Endothelial cell of umbilical vein (primary cell): ENCODE measurements around the gene PRDM13. TPM values are rescaled to one million over a fixed set of nuclear protein-coding genes. Genes with fewer than 3 reads are reported as not detected.

Source experiments
- BruUV-seq: library from RNA; stranded (reverse); fragments of 400-500 nt; replicated peaks from 2 replicates; lab custom pipeline; 2021; lab: Mats Ljungman, UMichigan
- CTCF ChIA-PET: fragments of 300-600, 350-600 bp; sonication (Branson Sonifier 250); formaldehyde crosslinking; loops from one replicate; lab custom pipeline; 2021; ENCODE audit warnings: antibody characterized with exemption, inconsistent platforms; lab: Charles Lee
- POLR2A ChIA-PET: fragments of 300-600, 350-600 bp; sonication (Branson Sonifier 250); formaldehyde crosslinking; loops from one replicate; lab custom pipeline; 2021; ENCODE audit warnings: antibody characterized with exemption, inconsistent platforms; lab: Charles Lee
- DNase-seq: peaks from one replicate; pipeline ENCODE4 v3.0.0-alpha.2; 2011; ENCODE audit warnings: low read depth, low spot score
- FAIRE-seq: peaks from 2 replicates; lab custom pipeline; 2011; peaks lifted over from hg19 to GRCh38; lab: Jason Lieb, UNC
- H2AFZ ChIP-seq: 2 replicates; pipeline ENCODE4 v1.6.0; 2012; ENCODE audit warnings: low read depth, low read length, control low read depth, inconsistent platforms
- H3K27ac ChIP-seq: 2 replicates; pipeline ENCODE4 v1.5.1; 2011; ENCODE audit warnings: low read depth, mild to moderate bottlenecking, control low read depth, low read length, moderate library complexity; ENCODE audit not compliant: insufficient read depth
- H3K27me3 ChIP-seq, 2 experiments: 2 replicates each; pipeline versions ENCODE4 v1.6.0 to v1.6.1; 2011; ENCODE audit warnings: low read length in 2 of 2, mixed read lengths in 1 of 2; ENCODE audit not compliant: control insufficient read depth in 2 of 2, insufficient read depth in 2 of 2
- H3K36me3 ChIP-seq, 2 experiments: 2 replicates in 1 of 2; 3 replicates in 1 of 2; pipeline ENCODE4 v1.5.1; 2011; ENCODE audit warnings: low read length in 2 of 2, mild to moderate bottlenecking in 1 of 2, moderate library complexity in 1 of 2; ENCODE audit not compliant: control insufficient read depth in 2 of 2, insufficient read depth in 2 of 2; ENCODE audit errors: extremely low read depth in 1 of 2
- H3K4me1 ChIP-seq: 3 replicates; pipeline ENCODE4 v1.5.1; 2011; ENCODE audit warnings: mild to moderate bottlenecking, low read length; ENCODE audit not compliant: control insufficient read depth, insufficient read depth; ENCODE audit errors: extremely low read depth
- H3K4me2 ChIP-seq: 2 replicates; pipeline ENCODE4 v1.6.1; 2011; ENCODE audit warnings: low read length, control low read depth, mixed read lengths; ENCODE audit not compliant: insufficient read depth
- H3K4me3 ChIP-seq, 3 experiments: fragments of 200-600 bp in 1 of 3; sonication (generic), shearing (Covaris generic) in 1 of 3; replicated peaks in 1 of 3; 2 replicates each; pipeline ENCODE4 v1.5.1; 2011 to 2016; ENCODE audit warnings: control low read depth in 3 of 3, low read length in 3 of 3, mild to moderate bottlenecking in 2 of 3, inconsistent platforms in 1 of 3, low read depth in 1 of 3, moderate library complexity in 1 of 3; ENCODE audit not compliant: insufficient read depth in 1 of 3
- H3K79me2 ChIP-seq: 2 replicates; pipeline ENCODE4 v1.6.0; 2012; ENCODE audit warnings: low read length, inconsistent platforms; ENCODE audit not compliant: control insufficient read depth, insufficient read depth
- H3K9ac ChIP-seq: replicated peaks from 2 replicates; pipeline ENCODE3; 2011; ENCODE audit warnings: low read length, control low read depth; ENCODE audit not compliant: insufficient read depth; ENCODE audit errors: extremely low read depth
- H3K9me1 ChIP-seq: replicated peaks from 3 replicates; pipeline ENCODE4 v1.6.0; 2011; ENCODE audit warnings: mild to moderate bottlenecking, low read length; ENCODE audit not compliant: control insufficient read depth, insufficient read depth; ENCODE audit errors: extremely low read depth
- H3K9me3 ChIP-seq: replicated peaks from 2 replicates; pipeline ENCODE4 v1.5.1; 2012; ENCODE audit warnings: low read length, inconsistent platforms; ENCODE audit not compliant: control insufficient read depth, insufficient read depth
- H4K20me1 ChIP-seq: replicated peaks from 2 replicates; pipeline ENCODE3; 2011; ENCODE audit warnings: mild to moderate bottlenecking, low read length; ENCODE audit not compliant: control insufficient read depth, insufficient read depth; ENCODE audit errors: extremely low read depth
- CTCF ChIP-seq, 2 donors: IDR thresholded peaks; 1 replicate in 1 of 2; 2 replicates in 1 of 2; pipeline ENCODE4 v1.5.1; 2011; ENCODE audit warnings: low read length in 2 of 2, mild to moderate bottlenecking in 2 of 2, moderate library complexity in 2 of 2, control low read depth in 1 of 2, inconsistent platforms in 1 of 2, low read depth in 1 of 2; ENCODE audit not compliant: insufficient read depth in 1 of 2; ENCODE audit errors: extremely low read depth in 1 of 2
- EZH2 ChIP-seq: IDR thresholded peaks from 2 replicates; pipeline ENCODE4 v1.6.1; 2012; ENCODE audit warnings: borderline replicate concordance, low read depth, mild to moderate bottlenecking, moderate library complexity, low read length, inconsistent platforms; ENCODE audit not compliant: severe bottlenecking
- FOS ChIP-seq: IDR thresholded peaks from 2 replicates; pipeline ENCODE4 v1.6.1; 2011; ENCODE audit warnings: mild to moderate bottlenecking, low read length, moderate library complexity, borderline replicate concordance; ENCODE audit not compliant: insufficient read depth
- GATA2 ChIP-seq: IDR thresholded peaks from 2 replicates; pipeline ENCODE4 v1.7.0; 2011; ENCODE audit warnings: low read depth, mild to moderate bottlenecking, moderate library complexity, mixed read lengths, low read length; ENCODE audit not compliant: insufficient read length, insufficient read depth
- JUN ChIP-seq: IDR thresholded peaks from 2 replicates; pipeline ENCODE4 v1.6.1; 2011; ENCODE audit warnings: borderline replicate concordance, low read depth; ENCODE audit not compliant: insufficient read length, insufficient read depth
- POLR2A ChIP-seq: IDR thresholded peaks from 2 replicates; pipeline ENCODE4 v1.6.1; 2012; ENCODE audit warnings: low read depth, mild to moderate bottlenecking, control low read depth, low read length
- dilution Hi-C: fragments of 300-500 bp; cut with MboI; formaldehyde crosslinking; loops from one replicate; pipeline ENCODE4 v1.15.0; 2019; ENCODE audit warnings: low sequenced_read_pairs; ENCODE audit not compliant: extremely low pct_ligation_motif_present
- intact Hi-C: fragments of 100-400 bp; cut with micrococcal nuclease; formaldehyde crosslinking; loops from one replicate; pipeline ENCODE4 v1.10.0; 2022
- polyA plus RNA-seq, 4 experiments: library from polyadenylated mRNA; depleted of rRNA in 3 of 4; stranded (reverse) in 3 of 4; unstranded in 1 of 4; fragments of >200 nt; gene quantifications; 2 replicates each; pipeline versions ENCODE4 v1.2.1 to v1.2.3, GENCODE V29; 2011 to 2012; ENCODE audit warnings: missing spikeins in 1 of 4
- total RNA-seq: library from RNA; stranded (reverse); gene quantifications from 2 replicates; pipeline ENCODE4 v1.2.3, GENCODE V29; 2021

PRDM13 gene
- total and polyA plus RNA-seq, 2 donors (not counting 3 experiments of a cell fraction or from before 2014, with no cell fraction given) = not detected

GRCh38 chr6:99590728-99591672, 15.6 kb upstream of the PRDM13 start:
- no peaks in the 10 kb centered on the region for H3K9me3 ChIP-seq
- H3K27ac ChIP-seq = no peak overlapping the region
- H3K9me1 ChIP-seq = no peaks in the 10 kb centered on the region
- H3K4me1 ChIP-seq = peaks cover 8% of the 10 kb centered on the region
- H2AFZ ChIP-seq = no peak overlapping the region
- intact Hi-C loops (loop anchor here (10.0 kb wide), 1 partner anchor 756 kb away; the partner anchor contains the start of gene POU3F2), dilution Hi-C loops (no loop called here)
- ChIA-PET POLR2A (no interaction called here), CTCF (interaction anchor here (1.2 to 4.3 kb wide), 4 partner anchors 18 to 277 kb away, joined by 3 to 27 read pairs (median 4); no protein-coding TSS in a partner anchor)
- no peaks in the 10 kb centered on the region for H3K79me2 ChIP-seq
- BruUV-seq = no TSS peak
- H3K9ac ChIP-seq = no peak overlapping the region
- DNase-seq (no peak), FAIRE-seq (no peak)
- H4K20me1 ChIP-seq = no peaks in the 10 kb centered on the region
- H3K4me3 ChIP-seq = no peak overlapping the region
- no peak overlapping the region for H3K4me2 ChIP-seq
- TF ChIP-seq JUN (no peak), FOS (no peak), CTCF (IDR thresholded peaks at IDR 0.05; ENCODE audit: extremely low read depth in 1 of 2, insufficient read depth in 1 of 2, low read depth in 1 of 2, low read length in 2 of 2) (no peak), POLR2A (no peak), GATA2 (no peak), EZH2 (peak; percentile 99)
- H3K36me3 ChIP-seq = no peaks in the 10 kb centered on the region
- H3K27me3 ChIP-seq = peaks cover 74 to 89% of the 10 kb centered on the region in 2 experiments
